ENCODE measurements around the gene MVD.
A peak's percentile ranks its signal among the peaks of the same experiment; 100 is the strongest.

MVD gene

GRCh38 chr16:88634141-88634993 lies 28.5 kb downstream of the MVD start:
- peaks cover 17 to 34% of the 10 kb centered on the region in 2 donors for H3K4me1 ChIP-seq (ENCODE audit: control insufficient read depth in 1 of 2, insufficient read depth in 2 of 2, low read length in 2 of 2)
- H3K9me3 ChIP-seq (ENCODE audit: control insufficient read depth in 1 of 2, low read length in 2 of 2) = no peaks in the 10 kb centered on the region
- peak overlapping the region; percentile 61 to 62 for H3K4me3 ChIP-seq (ENCODE audit: low read depth in 1 of 2, low read length in 2 of 2)
- no peak overlapping the region for H3K27ac ChIP-seq (ENCODE audit: low read depth, low read length)
- peak overlapping the region in 1 of 2 donors; percentile 12 for H3K9ac ChIP-seq (ENCODE audit: low read depth in 1 of 2, low read length in 2 of 2)
- peaks cover 0 to 28% of the 10 kb centered on the region in 2 donors for H3K36me3 ChIP-seq (ENCODE audit: control insufficient read depth in 1 of 2, insufficient read depth in 2 of 2, low read length in 2 of 2)
- peaks cover 14 to 18% of the 10 kb centered on the region in 2 donors for H3K27me3 ChIP-seq (ENCODE audit: control insufficient read depth in 1 of 2, insufficient read depth in 2 of 2, low read length in 2 of 2)

- no peaks in the 10 kb centered on the region for H3K9me3 ChIP-seq (ENCODE audit: control insufficient read depth in 1 of 2, low read length in 2 of 2)
- no peak overlapping the region for H3K27ac ChIP-seq (ENCODE audit: low read depth, low read length)
- H3K9ac ChIP-seq (ENCODE audit: low read depth in 1 of 2, low read length in 2 of 2) = peak overlapping the region in 1 of 2 donors; percentile 51
- peaks cover 0 to 29% of the 10 kb centered on the region in 2 donors for H3K36me3 ChIP-seq (ENCODE audit: control insufficient read depth in 1 of 2, insufficient read depth in 2 of 2, low read length in 2 of 2)
- H3K27me3 ChIP-seq (ENCODE audit: control insufficient read depth in 1 of 2, insufficient read depth in 2 of 2, low read length in 2 of 2) = peaks cover 7 to 11% of the 10 kb centered on the region in 2 donors
- peaks cover 10 to 27% of the 10 kb centered on the region in 2 donors for H3K4me1 ChIP-seq (ENCODE audit: control insufficient read depth in 1 of 2, insufficient read depth in 2 of 2, low read length in 2 of 2)
- H3K4me3 ChIP-seq (ENCODE audit: low read depth in 1 of 2, low read length in 2 of 2) = peak overlapping the region; percentile 40 to 62
These were observed 29.2 kb downstream of the MVD start for GRCh38 chr16:88633684-88634140.

GRCh38 chr16:88632587-88632930 lies 30.3 kb downstream of the MVD start:
- H3K27ac ChIP-seq (ENCODE audit: low read depth, low read length) = no peak overlapping the region
- peaks cover 5 to 21% of the 10 kb centered on the region in 2 donors for H3K4me1 ChIP-seq (ENCODE audit: control insufficient read depth in 1 of 2, insufficient read depth in 2 of 2, low read length in 2 of 2)
- H3K9me3 ChIP-seq (ENCODE audit: control insufficient read depth in 1 of 2, low read length in 2 of 2) = no peaks in the 10 kb centered on the region
- H3K9ac ChIP-seq (ENCODE audit: low read depth in 1 of 2, low read length in 2 of 2) = no peak overlapping the region
- H3K27me3 ChIP-seq (ENCODE audit: control insufficient read depth in 1 of 2, insufficient read depth in 2 of 2, low read length in 2 of 2) = peaks cover 0 to 4% of the 10 kb centered on the region in 2 donors
- no peak overlapping the region for H3K4me3 ChIP-seq (ENCODE audit: low read depth in 1 of 2, low read length in 2 of 2)
- H3K36me3 ChIP-seq (ENCODE audit: control insufficient read depth in 1 of 2, insufficient read depth in 2 of 2, low read length in 2 of 2) = peaks cover 7 to 38% of the 10 kb centered on the region in 2 donors

- Histone ChIP-seq H3K9ac (ENCODE audit: low read depth in 1 of 2, low read length in 2 of 2) (no peak overlapping the region), H3K4me1 (ENCODE audit: control insufficient read depth in 1 of 2, insufficient read depth in 2 of 2, low read length in 2 of 2) (peaks cover 5 to 21% of the 10 kb centered on the region in 2 donors), H3K27me3 (ENCODE audit: control insufficient read depth in 1 of 2, insufficient read depth in 2 of 2, low read length in 2 of 2) (peaks cover 0 to 4% of the 10 kb centered on the region in 2 donors), H3K4me3 (ENCODE audit: low read depth in 1 of 2, low read length in 2 of 2) (no peak overlapping the region), H3K9me3 (ENCODE audit: control insufficient read depth in 1 of 2, low read length in 2 of 2) (no peaks in the 10 kb centered on the region), H3K27ac (ENCODE audit: low read depth, low read length) (no peak overlapping the region), H3K36me3 (ENCODE audit: control insufficient read depth in 1 of 2, insufficient read depth in 2 of 2, low read length in 2 of 2) (peaks cover 7 to 42% of the 10 kb centered on the region in 2 donors)
These were observed 30.8 kb downstream of the MVD start for GRCh38 chr16:88631920-88632586.

GRCh38 chr16:88631384-88631783 lies 31.5 kb downstream of the MVD start:
- H3K36me3 ChIP-seq (ENCODE audit: control insufficient read depth in 1 of 2, insufficient read depth in 2 of 2, low read length in 2 of 2) = peaks cover 7 to 47% of the 10 kb centered on the region in 2 donors
- H3K27me3 ChIP-seq (ENCODE audit: control insufficient read depth in 1 of 2, insufficient read depth in 2 of 2, low read length in 2 of 2) = peaks cover 0 to 4% of the 10 kb centered on the region in 2 donors
- H3K9me3 ChIP-seq (ENCODE audit: control insufficient read depth in 1 of 2, low read length in 2 of 2) = no peaks in the 10 kb centered on the region
- no peak overlapping the region for H3K9ac ChIP-seq (ENCODE audit: low read depth in 1 of 2, low read length in 2 of 2)
- H3K27ac ChIP-seq (ENCODE audit: low read depth, low read length) = no peak overlapping the region
- no peak overlapping the region for H3K4me3 ChIP-seq (ENCODE audit: low read depth in 1 of 2, low read length in 2 of 2)
- peaks cover 5 to 21% of the 10 kb centered on the region in 2 donors for H3K4me1 ChIP-seq (ENCODE audit: control insufficient read depth in 1 of 2, insufficient read depth in 2 of 2, low read length in 2 of 2)

GRCh38 chr16:88630941-88631340 lies 31.9 kb downstream of the MVD start:
- Histone ChIP-seq H3K36me3 (ENCODE audit: control insufficient read depth in 1 of 2, insufficient read depth in 2 of 2, low read length in 2 of 2) (peaks cover 7 to 49% of the 10 kb centered on the region in 2 donors), H3K4me3 (ENCODE audit: low read depth in 1 of 2, low read length in 2 of 2) (no peak overlapping the region), H3K9ac (ENCODE audit: low read depth in 1 of 2, low read length in 2 of 2) (no peak overlapping the region), H3K27me3 (ENCODE audit: control insufficient read depth in 1 of 2, insufficient read depth in 2 of 2, low read length in 2 of 2) (peaks cover 0 to 3% of the 10 kb centered on the region in 2 donors), H3K27ac (ENCODE audit: low read depth, low read length) (no peak overlapping the region), H3K9me3 (ENCODE audit: control insufficient read depth in 1 of 2, low read length in 2 of 2) (no peaks in the 10 kb centered on the region), H3K4me1 (ENCODE audit: control insufficient read depth in 1 of 2, insufficient read depth in 2 of 2, low read length in 2 of 2) (peaks cover 5 to 21% of the 10 kb centered on the region in 2 donors)

GRCh38 chr16:88630433-88630832 lies 32.5 kb downstream of the MVD start:
- Histone ChIP-seq H3K27ac (ENCODE audit: low read depth, low read length) (no peak overlapping the region), H3K9ac (ENCODE audit: low read depth in 1 of 2, low read length in 2 of 2) (no peak overlapping the region), H3K36me3 (ENCODE audit: control insufficient read depth in 1 of 2, insufficient read depth in 2 of 2, low read length in 2 of 2) (peaks cover 7 to 54% of the 10 kb centered on the region in 2 donors), H3K9me3 (ENCODE audit: control insufficient read depth in 1 of 2, low read length in 2 of 2) (no peaks in the 10 kb centered on the region), H3K4me3 (ENCODE audit: low read depth in 1 of 2, low read length in 2 of 2) (no peak overlapping the region), H3K27me3 (ENCODE audit: control insufficient read depth in 1 of 2, insufficient read depth in 2 of 2, low read length in 2 of 2) (no peaks in the 10 kb centered on the region), H3K4me1 (ENCODE audit: control insufficient read depth in 1 of 2, insufficient read depth in 2 of 2, low read length in 2 of 2) (peaks cover 5 to 21% of the 10 kb centered on the region in 2 donors)

GRCh38 chr16:88629835-88630234 lies 33.1 kb downstream of the MVD start:
- Histone ChIP-seq H3K4me3 (ENCODE audit: low read depth in 1 of 2, low read length in 2 of 2) (no peak overlapping the region), H3K9me3 (ENCODE audit: control insufficient read depth in 1 of 2, low read length in 2 of 2) (no peaks in the 10 kb centered on the region), H3K9ac (ENCODE audit: low read depth in 1 of 2, low read length in 2 of 2) (no peak overlapping the region), H3K27ac (ENCODE audit: low read depth, low read length) (no peak overlapping the region), H3K4me1 (ENCODE audit: control insufficient read depth in 1 of 2, insufficient read depth in 2 of 2, low read length in 2 of 2) (peaks cover 5 to 16% of the 10 kb centered on the region in 2 donors), H3K27me3 (ENCODE audit: control insufficient read depth in 1 of 2, insufficient read depth in 2 of 2, low read length in 2 of 2) (no peaks in the 10 kb centered on the region), H3K36me3 (ENCODE audit: control insufficient read depth in 1 of 2, insufficient read depth in 2 of 2, low read length in 2 of 2) (peaks cover 11 to 60% of the 10 kb centered on the region in 2 donors)

- Histone ChIP-seq H3K4me3 (ENCODE audit: low read depth in 1 of 2, low read length in 2 of 2) (no peak overlapping the region), H3K27ac (ENCODE audit: low read depth, low read length) (no peak overlapping the region), H3K36me3 (ENCODE audit: control insufficient read depth in 1 of 2, insufficient read depth in 2 of 2, low read length in 2 of 2) (peaks cover 16 to 72% of the 10 kb centered on the region in 2 donors), H3K9me3 (ENCODE audit: control insufficient read depth in 1 of 2, low read length in 2 of 2) (no peaks in the 10 kb centered on the region), H3K9ac (ENCODE audit: low read depth in 1 of 2, low read length in 2 of 2) (no peak overlapping the region), H3K27me3 (ENCODE audit: control insufficient read depth in 1 of 2, insufficient read depth in 2 of 2, low read length in 2 of 2) (no peaks in the 10 kb centered on the region), H3K4me1 (ENCODE audit: control insufficient read depth in 1 of 2, insufficient read depth in 2 of 2, low read length in 2 of 2) (peaks cover under 1 to 4% of the 10 kb centered on the region in 2 donors)
These were observed 34.3 kb downstream of the MVD start for GRCh38 chr16:88628512-88628974.

All from duodenal mucosa (tissue), 2 donors.